SK-N-SH (cell line): Measurements from ENCODE around the gene GRAPL. TPM values are rescaled to one million over a fixed set of nuclear protein-coding genes. Genes with fewer than 3 reads are reported as not detected.
"Not testable (repeated sequence)": the region's sequence is repeated elsewhere in the genome, so short reads cannot be mapped to it uniquely, and the experiment has no call there.

Experiments
- CTCF ChIA-PET: fragments of 300-600, 350-600 bp; formaldehyde crosslinking; extraction: SDS; loops from one replicate; lab custom pipeline; 2021; lab: Yijun Ruan, JAX
- POLR2A ChIA-PET: fragments of 350-600 bp; sonication (Branson Sonifier 250); formaldehyde crosslinking; extraction: SDS; loops from one replicate; lab custom pipeline; 2020; ENCODE audit warnings: antibody characterized with exemption, inconsistent platforms; lab: Yijun Ruan, JAX
- DNase-seq: peaks from one replicate; pipeline ENCODE4 v3.0.0; 2012
- H2AFZ ChIP-seq: fragments of 200-600 bp; sonication (generic); 2 replicates; pipeline ENCODE4 v1.8.1; 2016; ENCODE audit warnings: antibody characterized with exemption, mild to moderate bottlenecking, low read depth
- H3F3A ChIP-seq: fragments of 200-600 bp; sonication (generic); replicated peaks from 2 replicates; pipeline ENCODE3; 2016; ENCODE audit warnings: antibody characterized with exemption, mild to moderate bottlenecking; ENCODE audit not compliant: insufficient read depth
- H3K27ac ChIP-seq, 2 experiments: fragments of 200-500 bp in 1 of 2; fragments of 200-600 bp in 1 of 2; sonication (Bioruptor generic) in 1 of 2; sonication (generic), shearing (Covaris generic) in 1 of 2; 2 replicates each; pipeline versions ENCODE4 v1.5.1 to v1.6.1; 2014 to 2016; ENCODE audit warnings: low read depth in 2 of 2, inconsistent platforms in 1 of 2, low read length in 1 of 2, mild to moderate bottlenecking in 1 of 2, mixed read lengths in 1 of 2
- H3K27me3 ChIP-seq: fragments of 200-600 bp; sonication (generic), shearing (Covaris generic); 2 replicates; pipeline ENCODE4 v1.6.1; 2016; ENCODE audit warnings: mixed run types; ENCODE audit not compliant: insufficient read depth
- H3K36me3 ChIP-seq, 2 experiments: fragments of 200-500 bp in 1 of 2; fragments of 200-600 bp in 1 of 2; sonication (Bioruptor generic) in 1 of 2; sonication (generic) in 1 of 2; replicated peaks in 1 of 2; 2 replicates each; pipeline versions ENCODE3 to v1.5.1; 2014 to 2016; ENCODE audit warnings: low read length in 1 of 2, mild to moderate bottlenecking in 1 of 2; ENCODE audit not compliant: insufficient read depth in 2 of 2, control insufficient read depth in 1 of 2
- H3K4me1 ChIP-seq, 2 experiments: fragments of 200-500 bp in 1 of 2; fragments of 200-600 bp in 1 of 2; sonication (Bioruptor generic) in 1 of 2; sonication (generic), shearing (Covaris generic) in 1 of 2; 2 replicates each; pipeline versions ENCODE4 v1.5.1 to v1.6.1; 2014 to 2016; ENCODE audit warnings: low read depth in 1 of 2, low read length in 1 of 2, mixed run types in 1 of 2; ENCODE audit not compliant: insufficient read depth in 2 of 2, control insufficient read depth in 1 of 2
- H3K4me2 ChIP-seq: fragments of 200-600 bp; sonication (generic), shearing (Covaris generic); 2 replicates; pipeline ENCODE4 v1.6.1; 2017; ENCODE audit warnings: mixed run types
- H3K4me3 ChIP-seq, 2 experiments: fragments of 200-500 bp in 1 of 2; fragments of 200-600 bp in 1 of 2; sonication (Bioruptor generic) in 1 of 2; sonication (generic), shearing (Covaris generic) in 1 of 2; 2 replicates each; pipeline versions ENCODE4 v1.5.1 to v1.8.1; 2014 to 2016; ENCODE audit warnings: low read depth in 2 of 2, inconsistent platforms in 1 of 2, low read length in 1 of 2, mild to moderate bottlenecking in 1 of 2, mixed read lengths in 1 of 2, moderate library complexity in 1 of 2
- H3K79me2 ChIP-seq: fragments of 200-600 bp; sonication (generic); 2 replicates; pipeline ENCODE4 v1.8.1; 2017; ENCODE audit warnings: mild to moderate bottlenecking; ENCODE audit not compliant: insufficient read depth
- H3K9ac ChIP-seq: fragments of 200-600 bp; sonication (generic); 2 replicates; pipeline ENCODE4 v1.6.1; 2017; ENCODE audit warnings: mixed run types
- H3K9me2 ChIP-seq: fragments of 200-600 bp; sonication (generic); 2 replicates; pipeline ENCODE4 v1.6.1; 2017; ENCODE audit warnings: mixed run types
- H3K9me3 ChIP-seq: fragments of 200-600 bp; sonication (generic); 2 replicates; pipeline ENCODE4 v1.6.1; 2017; ENCODE audit warnings: mixed run types, mild to moderate bottlenecking, moderate library complexity
- H4K20me1 ChIP-seq: fragments of 200-600 bp; sonication (generic); 2 replicates; pipeline ENCODE4 v1.6.1; 2017; ENCODE audit warnings: mild to moderate bottlenecking, mixed run types; ENCODE audit not compliant: insufficient read depth
- TCF12 ChIP-seq: IDR thresholded peaks from 2 replicates; pipeline ENCODE4 v1.4.0; 2012
- WGBS: methylation state at CpG from one replicate; pipeline ENCODE4 v1.1.6; 2017; ENCODE audit warnings: low lambda C conversion rate; 5-methylcytosine and 5-hydroxymethylcytosine counted together
- polyA plus RNA-seq, 3 experiments: library from polyadenylated mRNA; depleted of rRNA; stranded (reverse); fragments of >200 nt; gene quantifications; 2 replicates each; pipeline ENCODE4 v1.2.3, GENCODE V29; 2012

The GRAPL gene
- polyA plus RNA-seq, 1 of the 3 experiments (the other 2 are of a cell fraction): not detected

GRCh38 chr17:19092737-19093683, 34.4 kb upstream of the GRAPL start:
- H3K9me2 ChIP-seq, H3K79me2 ChIP-seq, H3K4me3 ChIP-seq, H3K27me3 ChIP-seq, H3K4me2 ChIP-seq, CTCF ChIA-PET, H3K27ac ChIP-seq, H2AFZ ChIP-seq, DNase-seq, H4K20me1 ChIP-seq, POLR2A ChIA-PET, H3F3A ChIP-seq, H3K9me3 ChIP-seq, H3K36me3 ChIP-seq, H3K4me1 ChIP-seq, H3K9ac ChIP-seq: not testable (repeated sequence)
- TF ChIP-seq TCF12: peak; percentile 38
- 0% methylated on average over 2 of the region's 15 CpGs for WGBS

GRCh38 chr17:19093684-19094438, 33.5 kb upstream of the GRAPL start:
- H3K4me3 ChIP-seq, H3K4me1 ChIP-seq, POLR2A ChIA-PET, CTCF ChIA-PET, H3K9me3 ChIP-seq, H4K20me1 ChIP-seq, H3F3A ChIP-seq, H3K36me3 ChIP-seq, H3K27me3 ChIP-seq, H3K4me2 ChIP-seq, H3K9ac ChIP-seq, H2AFZ ChIP-seq, DNase-seq, H3K9me2 ChIP-seq, H3K27ac ChIP-seq, H3K79me2 ChIP-seq: not testable (repeated sequence)
- whole genome bisulfite sequencing: 95% methylated on average over 4 of the region's 15 CpGs

GRCh38 chr17:19108517-19108916, 18.9 kb upstream of the GRAPL start:
- H3K27me3 ChIP-seq, H2AFZ ChIP-seq, H3K4me3 ChIP-seq, POLR2A ChIA-PET, H4K20me1 ChIP-seq, H3K4me2 ChIP-seq, H3K4me1 ChIP-seq, CTCF ChIA-PET, H3K9ac ChIP-seq, H3K36me3 ChIP-seq, H3F3A ChIP-seq, DNase-seq, H3K9me3 ChIP-seq, H3K9me2 ChIP-seq, H3K79me2 ChIP-seq, H3K27ac ChIP-seq: not testable (repeated sequence)
- 97% methylated on average over 3 of the region's 6 CpGs for WGBS

GRCh38 chr17:19110189-19111097, 16.9 kb upstream of the GRAPL start:
- not testable (repeated sequence) for H3K4me3 ChIP-seq, H3F3A ChIP-seq

More at GRCh38 chr17:19110189-19111097, 16.9 kb upstream of the GRAPL start:
- H3K79me2 ChIP-seq, POLR2A ChIA-PET, H3K27me3 ChIP-seq, H3K4me2 ChIP-seq, CTCF ChIA-PET, H4K20me1 ChIP-seq, H3K27ac ChIP-seq, DNase-seq, H2AFZ ChIP-seq, H3K9ac ChIP-seq, H3K4me1 ChIP-seq, H3K9me2 ChIP-seq, H3K9me3 ChIP-seq, H3K36me3 ChIP-seq: not testable (repeated sequence)
- no CpG with 5 or more reads among the region's 45 CpGs for WGBS
